Inferior parietal cortex (tissue), 1 donor: ENCODE measurements around the gene SPOCK1.
A peak's percentile ranks its signal among the peaks of the same experiment; 100 is the strongest.
"Not testable (repeated sequence)": the region's sequence is repeated elsewhere in the genome, so short reads cannot be mapped to it uniquely, and the experiment has no call there.

Source experiments
- DNase-seq: peaks from one replicate; pipeline ENCODE4 v3.0.0-alpha.2; 2016; ENCODE audit errors: extremely low spot score

SPOCK1 gene

DNA sequence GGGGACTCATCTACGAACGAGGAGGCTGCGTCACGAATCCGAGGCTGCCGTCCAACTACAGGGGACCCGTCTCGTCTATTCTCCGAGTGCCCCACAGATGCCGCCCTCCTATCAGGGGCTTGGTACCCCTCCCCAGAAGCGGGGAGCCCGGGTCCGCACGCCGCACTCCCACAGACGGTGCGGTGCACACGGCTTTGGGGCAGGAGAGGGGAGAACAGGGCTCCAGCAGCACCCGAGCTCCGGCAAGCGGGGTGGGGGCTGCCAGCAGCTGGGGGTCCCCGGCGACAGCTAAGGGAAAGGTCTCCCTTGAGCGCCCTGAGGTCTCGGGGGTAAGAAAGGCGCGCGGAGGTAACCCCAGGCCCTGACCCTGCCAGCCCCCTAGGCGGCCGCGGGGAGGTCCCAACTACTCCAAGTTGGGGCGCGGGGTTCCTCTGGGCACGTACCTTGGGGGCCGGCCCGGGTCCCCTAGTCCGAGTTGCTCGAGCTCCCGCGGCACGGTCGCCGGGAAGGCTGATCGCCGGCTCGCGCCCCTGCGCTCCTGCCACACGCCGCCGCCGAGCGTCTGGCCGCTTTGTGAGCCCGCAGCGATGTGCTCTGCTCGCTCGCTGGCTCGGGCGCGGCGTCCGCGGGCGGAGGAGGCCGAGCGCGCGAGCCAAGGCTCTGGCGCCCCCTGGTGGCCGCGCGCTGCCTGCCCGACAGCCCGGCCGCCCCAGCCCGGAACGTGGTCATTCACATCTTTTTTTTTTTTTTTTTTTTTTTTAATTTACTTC lies at the start of gene SPOCK1:
Gene SPOCK1, minus strand, starts transcription at position 591 of the 770 bp plus-strand sequence.
- DNase-seq, result peak; percentile 70

DNA sequence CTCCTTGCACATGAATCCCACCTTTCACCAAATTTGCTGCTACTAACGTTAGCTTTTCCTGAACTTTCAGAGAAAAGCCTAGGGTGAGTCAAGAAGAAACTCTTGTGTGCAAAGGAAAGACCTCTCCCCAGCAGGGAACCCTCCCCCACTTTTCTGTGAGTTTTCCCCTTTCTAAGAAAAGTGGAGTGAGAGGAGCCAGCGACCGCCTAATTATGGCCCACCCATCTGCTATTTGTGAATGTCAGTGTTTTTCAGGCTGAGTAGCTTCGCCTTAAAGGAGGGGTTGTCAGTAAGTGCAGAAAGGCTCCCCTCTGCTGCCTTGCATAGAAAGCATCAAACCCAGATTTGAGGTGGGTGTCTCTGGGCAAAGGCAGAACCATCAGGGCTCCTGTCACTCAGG lies 46.8 kb upstream of the SPOCK1 start:
- no peak for DNase-seq

DNA sequence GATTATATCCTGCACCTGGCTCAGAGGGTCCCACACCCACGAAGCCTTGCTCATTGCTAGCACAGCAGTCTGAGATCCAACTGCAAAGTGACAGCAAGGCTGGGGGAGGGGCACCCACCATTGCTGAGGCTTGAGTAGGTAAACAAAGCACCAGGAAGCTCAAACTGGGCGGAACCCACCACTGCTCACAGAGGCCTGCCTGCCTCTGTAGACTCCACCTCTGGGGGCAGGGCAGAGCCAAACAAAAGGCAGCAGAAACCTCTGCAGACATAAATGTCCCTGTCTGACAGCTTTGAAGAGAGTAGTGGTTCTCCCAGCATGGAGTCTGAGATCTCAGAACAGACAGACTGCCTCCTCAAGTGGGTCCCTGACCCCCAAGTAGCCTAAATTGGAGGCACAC lies 36.3 kb upstream of the SPOCK1 start:
- not testable (repeated sequence) for DNase-seq

DNA sequence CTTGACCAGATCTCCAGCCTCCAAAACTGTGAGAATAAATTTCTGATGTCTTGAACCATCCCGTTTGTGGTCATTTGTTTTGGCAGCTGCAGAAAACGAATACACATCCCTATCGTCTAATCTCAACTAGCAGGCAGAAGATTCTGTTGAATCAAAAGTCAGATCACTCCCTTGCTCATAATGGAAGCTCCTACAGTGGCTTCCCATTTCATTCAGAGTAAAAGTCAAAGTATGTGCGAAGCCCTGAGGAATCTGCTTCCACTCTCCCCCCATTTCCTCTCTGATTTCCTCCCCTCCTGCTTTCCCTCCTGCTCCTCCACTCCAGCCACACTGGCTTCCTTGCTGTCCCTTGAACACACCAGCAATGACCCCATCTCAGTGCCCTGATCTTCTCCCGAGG lies 34.8 kb upstream of the SPOCK1 start:
- no peak for DNase-seq

DNA sequence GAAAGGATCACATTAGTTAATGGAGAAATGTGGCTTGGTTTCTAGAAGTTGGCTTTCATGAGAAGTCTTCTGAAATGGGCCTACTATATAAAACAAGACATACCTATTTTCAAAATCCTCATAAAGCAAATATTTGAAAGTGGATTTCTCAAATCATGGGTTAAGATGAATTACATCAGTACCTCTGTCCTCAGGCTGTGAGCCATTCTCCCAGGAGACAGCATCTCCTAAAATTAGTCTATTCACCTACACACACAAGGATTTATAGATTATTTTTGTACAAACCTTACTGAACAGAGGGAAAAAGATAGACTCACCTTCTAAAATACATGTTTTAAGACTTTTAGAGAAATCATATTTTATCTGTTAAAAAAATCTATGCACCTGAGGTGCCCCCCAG lies 32.1 kb upstream of the SPOCK1 start:
- no peak for DNase-seq

DNA sequence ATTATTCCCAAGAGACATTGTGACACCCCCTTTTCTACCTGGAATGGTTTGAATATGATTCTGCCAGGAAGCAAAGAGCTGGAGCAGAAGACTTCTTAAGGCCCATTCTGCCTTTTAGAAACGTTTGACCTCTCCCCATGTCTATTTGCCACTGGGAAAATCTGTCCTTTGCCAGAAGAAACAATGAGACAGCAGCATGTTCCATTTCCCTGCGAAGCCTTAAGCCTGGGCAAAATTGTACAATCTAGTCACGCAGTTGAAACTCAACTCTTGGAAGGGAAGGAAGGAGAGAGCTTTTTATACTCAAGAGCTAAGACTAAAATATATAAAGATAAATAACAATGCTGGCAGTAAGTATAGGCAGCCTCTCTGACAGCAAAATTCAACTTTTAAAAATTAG lies 22.1 kb upstream of the SPOCK1 start:
- DNase-seq, result no peak

DNA sequence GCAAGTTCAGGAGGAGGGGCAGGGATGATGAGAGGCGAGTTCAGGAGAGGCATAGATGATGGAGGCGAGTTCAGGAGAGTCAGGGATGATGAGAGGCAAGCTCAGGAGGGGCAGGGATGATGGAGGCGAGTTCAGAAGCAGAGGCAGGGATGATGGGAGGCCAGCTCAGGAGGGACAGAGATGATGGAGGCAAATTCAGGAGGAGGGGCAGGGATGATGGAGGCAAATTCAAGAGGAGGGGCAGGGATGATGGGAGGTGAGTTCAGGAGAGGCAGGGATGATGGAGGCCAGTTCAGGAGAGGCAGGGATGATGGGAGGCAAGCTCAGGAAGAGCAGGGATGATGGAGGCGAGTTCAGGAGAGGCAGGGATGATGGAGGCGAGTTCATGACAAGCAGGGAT lies 17.8 kb upstream of the SPOCK1 start:
- DNase-seq, result no peak

DNA sequence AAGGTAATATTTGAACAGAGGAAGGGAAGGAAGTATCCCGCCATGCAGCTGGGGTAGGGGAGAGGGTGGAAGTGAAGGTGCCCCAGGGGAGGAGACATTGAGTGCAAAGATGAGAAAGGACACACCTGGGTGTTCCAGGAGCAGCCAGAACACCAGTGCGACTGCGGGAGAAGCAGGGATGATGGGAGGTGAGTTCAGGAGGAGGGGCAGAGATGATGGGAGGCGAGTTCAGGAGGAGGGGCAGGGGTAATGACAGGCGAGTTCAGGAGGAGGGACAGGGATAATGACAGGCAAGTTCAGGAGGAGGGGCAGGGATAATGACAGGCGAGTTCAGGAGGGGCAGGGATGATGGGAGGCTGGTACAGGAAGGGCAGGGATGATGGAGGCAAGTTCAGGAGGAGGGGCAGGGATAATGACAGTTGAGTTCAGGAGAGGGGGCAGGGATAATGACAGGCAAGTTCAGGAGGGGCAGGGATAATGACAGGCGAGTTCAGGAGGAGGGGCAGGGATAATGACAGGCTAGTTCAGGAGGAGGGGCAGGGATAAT lies 17.2 kb upstream of the SPOCK1 start:
- no peak for DNase-seq

DNA sequence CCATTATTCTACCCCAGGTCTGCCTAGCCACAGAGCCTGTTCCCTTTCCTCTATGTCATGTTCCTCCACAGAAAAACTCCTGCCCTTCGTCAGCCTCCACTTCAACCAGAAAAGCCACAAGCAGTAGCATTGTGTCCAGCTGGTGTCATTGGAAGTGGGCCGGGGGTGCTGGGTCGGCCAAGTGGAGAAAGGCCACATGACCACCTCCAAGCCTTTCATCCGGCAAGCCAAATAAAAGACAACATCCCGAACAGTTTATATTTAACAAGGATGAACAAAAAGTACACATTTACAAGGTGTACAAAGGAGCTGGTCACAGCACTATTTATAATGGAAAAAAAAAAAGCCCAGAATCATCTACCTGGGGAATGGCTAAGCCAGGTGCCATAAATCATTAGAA lies 16.1 kb upstream of the SPOCK1 start:
- no peak for DNase-seq

DNA sequence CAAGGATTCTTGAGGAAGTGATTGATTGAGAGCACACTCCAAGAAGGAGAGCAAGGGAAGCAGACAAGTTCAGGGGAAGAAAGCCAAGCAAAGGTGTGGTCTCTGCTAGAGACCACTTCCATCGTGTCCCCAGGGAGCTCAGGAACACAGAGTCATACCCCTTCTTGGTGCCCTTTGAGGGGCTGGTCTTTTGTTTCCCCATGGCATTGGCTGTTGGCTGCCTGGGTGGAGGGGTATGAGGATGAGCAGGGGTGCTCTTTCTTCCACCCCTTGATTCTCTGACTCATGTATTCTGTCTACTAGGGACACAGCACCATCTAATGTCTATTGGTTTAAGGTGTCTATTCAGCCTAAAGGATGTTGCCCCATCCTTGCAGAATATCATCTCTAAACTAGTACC lies 11.5 kb upstream of the SPOCK1 start:
- DNase-seq, result no peak

DNA sequence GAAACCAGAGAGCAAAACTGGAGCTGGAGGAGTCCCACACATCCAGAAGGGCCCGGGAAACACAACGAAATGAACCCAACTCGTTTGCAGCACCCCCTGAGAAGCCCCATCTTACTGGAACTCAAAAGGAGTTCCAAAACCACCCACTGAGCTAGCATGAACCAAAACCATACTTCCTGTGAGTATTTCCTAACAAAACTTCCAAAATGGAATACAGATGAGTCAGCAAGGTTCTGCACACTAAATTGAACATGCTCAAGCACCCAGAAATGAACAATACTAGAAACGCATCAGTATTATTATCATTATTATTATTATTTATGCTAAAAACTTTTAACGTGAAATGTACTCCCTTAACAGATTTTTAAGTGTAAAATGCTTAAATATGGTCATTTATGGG lies 8.0 kb upstream of the SPOCK1 start:
- no peak for DNase-seq

DNA sequence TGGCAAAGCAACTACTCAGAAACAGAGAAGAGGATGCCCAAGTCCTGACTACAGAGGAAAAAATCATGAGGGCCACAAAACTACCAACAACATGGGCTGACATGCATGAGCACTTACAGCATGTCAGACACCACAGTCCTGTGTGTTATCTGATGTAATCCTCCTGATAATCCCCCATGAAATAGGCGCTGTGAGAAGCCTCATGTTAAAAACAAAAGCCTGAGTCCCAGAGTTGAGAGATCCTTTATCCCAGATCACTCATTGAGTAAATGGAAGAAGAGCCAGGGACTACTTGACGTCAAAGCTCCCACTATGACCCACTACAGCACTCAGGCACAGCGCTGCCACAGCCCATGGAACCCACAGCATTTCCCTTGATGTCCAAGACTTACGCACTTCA lies 7.2 kb upstream of the SPOCK1 start:
- no peak for DNase-seq

DNA sequence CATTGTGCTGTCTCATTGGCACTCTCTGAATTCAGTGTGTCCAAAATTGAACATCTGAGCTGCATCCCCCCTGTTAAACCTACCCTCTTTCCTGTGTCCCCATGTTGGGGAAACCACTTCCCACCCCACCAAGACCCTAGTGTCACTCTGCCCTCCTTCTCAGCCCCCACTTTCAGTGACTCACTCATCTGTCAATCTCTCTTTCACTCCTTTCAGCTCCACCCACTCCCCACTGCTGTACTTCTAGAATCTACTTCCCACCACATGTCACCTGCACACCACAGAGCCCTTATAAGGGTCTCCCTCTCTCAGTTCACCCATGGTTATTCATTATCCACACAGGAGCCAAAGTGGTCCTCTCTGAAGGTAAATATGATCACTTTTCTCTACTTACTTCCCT lies 5.8 kb upstream of the SPOCK1 start:
- no peak for DNase-seq

DNA sequence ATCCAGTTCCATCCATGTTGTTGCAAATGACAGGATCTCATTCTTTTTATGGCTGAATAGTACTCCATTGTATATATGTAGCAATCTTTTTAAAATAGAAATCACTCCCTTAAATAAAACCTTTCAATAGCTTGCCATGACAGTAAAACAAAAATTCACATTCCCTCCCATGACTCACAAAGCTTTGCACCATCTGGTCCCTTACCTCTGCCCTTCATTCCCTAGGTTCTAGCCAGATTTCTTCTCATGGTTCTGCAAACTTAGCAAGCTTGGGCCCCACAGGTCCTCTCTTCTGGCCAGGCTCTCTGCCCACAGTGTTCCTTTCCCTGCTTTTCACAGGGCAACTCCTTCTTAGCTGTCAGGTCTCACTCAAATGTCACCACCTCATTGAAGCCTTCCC lies 4.3 kb upstream of the SPOCK1 start:
- no peak for DNase-seq

DNA sequence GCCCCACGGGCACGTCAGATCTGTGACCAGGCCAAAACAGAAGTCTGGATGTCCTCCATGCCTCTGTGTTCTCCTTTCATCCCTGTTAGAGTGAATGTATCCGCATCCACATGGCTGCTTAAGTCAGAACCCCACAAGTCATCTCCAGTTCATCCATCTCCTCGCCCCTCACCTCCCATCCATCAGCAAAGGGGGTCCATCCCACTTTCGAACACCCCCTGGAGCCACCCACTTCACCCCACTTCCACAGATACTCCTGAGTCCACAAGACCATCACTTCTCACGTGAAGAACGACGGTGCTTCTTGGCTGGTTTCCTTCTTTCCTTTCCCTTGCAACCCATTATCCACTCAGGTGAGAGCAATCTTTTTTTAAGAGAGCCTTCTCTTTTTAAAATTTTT lies 3.5 kb upstream of the SPOCK1 start:
- DNase-seq, result no peak

DNA sequence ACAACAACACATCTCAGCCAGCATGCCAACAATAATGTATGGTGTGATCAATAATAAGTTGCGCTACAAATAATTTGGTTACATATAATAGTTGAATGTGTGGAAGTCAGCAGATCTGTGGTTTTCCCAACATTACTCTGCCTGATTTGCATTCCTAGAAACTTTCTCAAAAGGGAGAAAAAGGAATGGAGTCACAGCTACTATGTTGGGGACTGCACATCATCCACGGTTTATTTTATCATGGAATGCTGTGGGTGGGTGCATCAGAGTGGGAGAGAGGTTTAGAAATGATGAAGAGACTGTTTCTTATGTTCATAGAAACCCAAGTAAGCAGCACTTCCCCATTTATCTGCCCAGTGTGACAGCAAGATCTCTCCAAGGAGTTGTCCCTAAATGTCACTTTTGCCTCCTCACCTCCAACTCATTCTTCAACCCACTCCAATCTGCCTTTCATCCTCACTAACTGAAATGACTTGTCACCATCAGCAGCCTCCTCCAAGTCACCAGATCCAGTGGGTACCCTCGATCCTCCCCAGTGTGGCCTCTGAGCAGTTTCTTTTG lies 2.8 kb upstream of the SPOCK1 start:
- DNase-seq, result no peak

DNA sequence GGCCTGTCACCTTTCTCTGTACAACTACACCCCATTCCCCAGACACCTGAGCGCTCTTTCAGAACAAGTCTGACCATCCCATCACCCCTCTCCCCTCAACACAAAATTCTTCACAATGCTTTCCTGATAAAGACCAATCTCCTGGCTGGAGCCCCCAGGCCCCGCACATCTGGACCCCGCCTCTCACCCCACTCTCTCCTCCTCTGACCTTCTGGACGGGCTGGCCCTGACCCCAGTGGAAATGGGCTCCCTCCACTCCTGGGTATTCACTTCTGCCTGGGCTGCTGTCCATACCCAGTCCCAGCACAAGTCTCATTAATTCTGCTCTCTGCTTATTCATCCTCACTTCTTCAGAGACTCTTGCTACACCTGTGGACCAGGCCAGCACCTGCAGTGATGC lies 2.1 kb upstream of the SPOCK1 start:
- DNase-seq, result no peak

DNA sequence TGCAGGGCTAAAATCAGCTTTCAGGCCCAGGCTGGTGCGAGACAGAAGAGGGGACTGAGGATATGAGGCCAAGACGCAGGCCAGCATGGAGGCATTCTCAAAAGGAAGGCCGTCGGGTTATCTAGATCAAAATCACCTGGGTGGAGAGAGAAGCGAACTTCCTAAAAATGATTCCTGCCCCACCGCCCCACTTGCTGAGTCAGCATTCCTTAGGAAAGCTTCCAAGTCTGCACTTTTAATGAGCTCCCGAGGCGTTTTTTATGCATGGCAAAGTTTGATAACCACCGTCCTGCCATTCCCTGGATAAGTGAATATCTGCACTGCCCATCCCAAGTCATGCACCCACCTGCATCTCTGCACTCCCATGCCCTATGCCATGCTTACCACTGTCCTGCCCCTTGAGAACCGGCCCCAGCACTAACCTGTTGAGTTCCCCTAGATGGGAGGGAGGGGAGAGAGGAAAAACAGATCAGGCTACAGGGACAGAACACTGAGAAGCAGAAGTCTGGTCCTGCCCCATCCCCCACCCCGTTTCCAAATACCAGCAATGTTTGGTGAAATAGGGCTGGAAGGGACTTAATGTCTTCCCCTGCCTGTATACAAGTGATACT lies 1.6 kb upstream of the SPOCK1 start:
- no peak for DNase-seq

DNA sequence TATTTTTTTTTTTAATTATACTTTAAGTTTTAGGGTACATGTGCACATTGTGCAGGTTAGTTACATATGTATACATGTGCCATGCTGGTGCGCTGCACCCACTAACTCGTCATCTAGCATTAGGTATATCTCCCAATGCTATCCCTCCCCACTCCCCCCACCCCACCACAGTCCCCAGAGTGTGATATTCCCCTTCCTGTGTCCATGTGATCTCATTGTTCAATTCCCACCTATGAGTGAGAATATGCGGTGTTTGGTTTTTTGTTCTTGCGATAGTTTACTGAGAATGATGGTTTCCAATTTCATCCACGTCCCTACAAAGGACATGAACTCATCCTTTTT lies 351 bp upstream of the SPOCK1 start:
- DNase-seq, result not testable (repeated sequence)

DNA sequence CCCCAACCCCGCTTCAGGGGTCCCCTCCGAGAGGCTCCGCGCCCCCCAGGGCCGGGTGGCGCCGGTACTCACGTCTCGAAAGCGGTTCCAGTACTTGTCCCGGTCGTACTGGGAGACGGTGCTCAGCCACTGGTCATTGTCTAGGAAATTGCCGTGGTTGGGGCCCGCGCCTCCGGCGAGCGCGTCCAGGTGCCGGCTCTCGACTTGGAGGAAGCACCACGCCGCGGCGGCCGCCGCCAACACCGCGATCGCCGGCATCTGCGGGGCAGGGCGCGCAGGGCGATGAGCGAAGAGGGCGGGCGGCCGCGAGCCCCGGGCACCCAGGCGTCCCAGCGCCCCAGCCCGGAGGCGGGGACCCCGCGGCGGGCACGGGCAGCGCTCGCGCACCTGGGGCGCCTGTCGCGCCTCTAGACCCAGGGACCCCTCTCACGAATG lies 808 bp downstream of the SPOCK1 start:
- no peak for DNase-seq

DNA sequence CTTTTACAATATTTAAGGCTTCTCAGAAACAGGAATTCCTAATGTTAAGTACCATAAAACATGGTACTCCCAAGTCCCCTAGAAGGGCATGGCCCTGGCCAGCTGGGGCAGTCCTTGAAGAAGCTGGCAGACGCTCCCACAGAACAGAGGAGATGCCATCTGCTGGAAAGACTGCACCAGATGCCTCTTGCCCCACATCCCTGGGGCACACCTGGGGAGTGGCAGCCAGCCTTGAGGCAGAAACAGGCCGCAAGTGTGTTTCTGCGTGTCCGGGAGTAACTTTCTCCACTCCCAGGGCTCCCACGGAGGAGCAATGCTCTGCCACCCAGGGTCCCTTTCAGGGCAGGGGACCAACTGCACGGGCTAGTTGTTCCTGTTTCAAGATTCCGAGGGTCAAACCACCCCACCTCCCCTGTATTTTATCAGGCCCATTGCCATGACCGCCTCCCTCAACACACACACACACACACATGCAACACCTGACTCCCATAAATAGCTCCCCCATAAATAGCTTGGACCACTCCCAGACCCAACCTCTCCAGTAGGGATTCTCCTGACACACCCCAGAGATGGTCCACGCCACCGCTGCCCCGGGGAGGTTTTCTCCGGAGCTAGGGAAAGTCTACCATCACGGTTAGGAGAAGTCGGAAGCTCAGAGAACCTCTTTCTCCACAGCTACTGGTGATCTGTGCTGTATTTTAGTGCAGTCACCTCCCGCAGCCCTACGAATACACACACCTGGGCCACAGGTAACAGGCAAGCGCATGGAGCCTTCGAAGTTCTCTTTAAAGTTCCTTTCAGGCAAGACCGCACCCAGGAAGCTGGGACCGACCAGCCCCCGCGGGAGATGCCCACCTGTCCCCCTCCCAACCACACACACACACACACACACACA lies 1.5 kb downstream of the SPOCK1 start:
- DNase-seq, result no peak

DNA sequence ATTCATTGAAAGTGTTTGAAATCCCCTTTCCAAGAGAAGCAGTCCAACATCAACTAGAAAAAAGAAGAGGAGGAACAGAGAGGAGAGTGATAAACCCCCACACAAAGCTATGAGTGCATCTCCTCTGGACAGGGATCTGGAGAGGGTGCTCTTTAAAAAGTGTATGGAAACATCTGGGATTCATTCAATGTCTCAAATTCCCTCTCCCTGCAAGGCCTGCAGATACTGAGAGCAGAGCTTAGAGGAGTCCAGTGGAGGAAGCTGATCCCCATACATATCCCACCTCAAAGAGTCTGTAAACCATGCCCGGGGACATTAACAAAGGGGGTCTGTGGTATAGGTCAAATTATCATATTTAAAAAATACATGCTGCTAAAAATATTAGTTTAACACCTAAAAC lies 2.2 kb downstream of the SPOCK1 start:
- DNase-seq, result no peak
